CMK (cell line): ENCODE results near the gene DSCAM.

ENCODE experiments used
- DNase-seq: peaks from one replicate; pipeline ENCODE4 v3.0.0-alpha.2; 2010; ENCODE audit warnings: low read depth

DSCAM gene

GRCh38 chr21:40707656-40708244 lies 139.2 kb downstream of the DSCAM start:
- no peak for DNase-seq

- DNase-seq, result no peak
These were observed 139.9 kb downstream of the DSCAM start for GRCh38 chr21:40706806-40707655.

- no peak for DNase-seq
These were observed 140.8 kb downstream of the DSCAM start for GRCh38 chr21:40706176-40706575.

DNA sequence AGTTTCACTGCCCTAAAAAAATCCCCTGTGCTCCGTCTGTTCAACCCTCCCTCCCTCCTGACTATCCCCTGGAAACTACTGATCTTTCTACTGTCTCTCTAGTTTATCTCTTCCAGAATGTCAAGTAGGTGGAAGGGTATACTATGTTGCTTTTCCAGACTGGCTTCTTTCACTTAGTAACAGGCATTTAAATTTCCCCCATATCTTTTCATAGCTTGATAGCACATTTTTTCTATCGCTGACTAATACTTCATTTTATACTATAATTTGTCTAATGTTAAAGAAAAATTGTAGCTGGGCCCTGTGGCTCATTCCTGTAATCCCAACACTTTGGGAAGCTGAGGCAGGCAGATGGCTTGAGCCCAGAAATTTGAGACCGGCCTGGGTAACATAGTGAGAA lies 142.8 kb downstream of the DSCAM start:
- no peak for DNase-seq

DNA sequence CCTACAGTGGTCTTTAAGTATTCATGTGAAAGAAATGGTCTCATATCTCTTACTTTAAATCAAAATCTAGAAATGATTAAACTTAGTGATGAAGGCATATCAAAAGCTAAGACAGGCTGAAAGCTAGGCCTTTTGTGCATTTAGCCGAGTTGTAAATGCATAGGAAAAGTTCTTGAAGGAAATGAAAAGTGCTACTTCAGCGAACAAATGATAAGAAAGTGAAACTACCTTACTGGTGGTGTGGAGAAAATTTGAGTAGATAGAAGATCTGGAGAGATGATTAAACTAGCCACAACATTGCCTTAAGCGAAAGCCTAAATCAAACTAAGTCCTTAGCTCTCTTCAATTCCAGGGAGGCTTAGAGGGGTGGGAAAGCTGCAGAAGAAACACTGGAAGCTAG lies 147.6 kb downstream of the DSCAM start:
- no peak for DNase-seq

DNA sequence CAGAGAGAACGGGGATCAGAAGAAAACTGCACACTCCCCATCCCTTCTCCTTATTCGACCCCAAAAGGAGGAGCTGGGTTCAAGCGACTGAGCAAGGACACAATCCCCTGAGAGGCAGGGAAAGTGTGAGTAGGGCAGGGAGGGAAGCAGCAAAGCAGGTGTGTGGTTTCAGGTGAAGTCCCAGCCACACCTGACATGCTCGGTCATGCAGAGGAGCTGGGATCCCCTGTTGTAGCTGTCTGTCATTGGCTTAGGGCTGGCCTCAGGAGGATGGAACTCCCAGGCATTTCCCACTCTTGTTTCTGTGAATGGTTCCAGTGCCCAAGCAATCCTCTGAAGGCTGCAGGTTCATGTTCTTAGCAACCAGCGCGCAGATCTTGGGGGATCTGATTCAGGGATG lies 150.7 kb downstream of the DSCAM start:
- DNase-seq, result no peak

DNA sequence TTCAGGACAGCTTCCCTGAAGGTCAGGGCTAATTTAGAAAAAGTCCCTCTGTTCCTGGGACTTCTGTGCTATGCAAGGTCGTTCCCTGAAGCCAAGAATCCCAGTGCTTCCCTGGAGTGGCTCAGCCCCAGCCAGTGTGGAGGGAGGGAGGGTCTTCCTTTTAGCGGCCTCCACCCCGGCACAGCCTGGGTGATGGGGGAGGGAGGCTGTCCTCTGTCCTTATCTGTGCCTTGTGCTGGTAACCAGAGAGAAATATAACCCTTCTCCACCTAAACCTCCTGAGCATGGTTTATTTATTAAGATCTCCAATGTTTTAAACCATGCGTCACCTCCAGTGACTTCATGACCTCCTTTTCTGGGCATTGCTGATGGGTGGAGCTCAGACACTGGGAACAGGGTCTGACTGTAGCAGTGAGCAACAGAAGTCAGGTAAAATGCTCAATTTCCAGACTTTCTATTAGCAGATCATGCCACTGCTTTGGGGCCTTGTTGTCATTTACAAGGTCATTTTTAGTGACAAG lies 157.1 kb downstream of the DSCAM start:
- no peak for DNase-seq

- DNase-seq, result no peak
These were observed 157.7 kb downstream of the DSCAM start for GRCh38 chr21:40689217-40689616.

DNA sequence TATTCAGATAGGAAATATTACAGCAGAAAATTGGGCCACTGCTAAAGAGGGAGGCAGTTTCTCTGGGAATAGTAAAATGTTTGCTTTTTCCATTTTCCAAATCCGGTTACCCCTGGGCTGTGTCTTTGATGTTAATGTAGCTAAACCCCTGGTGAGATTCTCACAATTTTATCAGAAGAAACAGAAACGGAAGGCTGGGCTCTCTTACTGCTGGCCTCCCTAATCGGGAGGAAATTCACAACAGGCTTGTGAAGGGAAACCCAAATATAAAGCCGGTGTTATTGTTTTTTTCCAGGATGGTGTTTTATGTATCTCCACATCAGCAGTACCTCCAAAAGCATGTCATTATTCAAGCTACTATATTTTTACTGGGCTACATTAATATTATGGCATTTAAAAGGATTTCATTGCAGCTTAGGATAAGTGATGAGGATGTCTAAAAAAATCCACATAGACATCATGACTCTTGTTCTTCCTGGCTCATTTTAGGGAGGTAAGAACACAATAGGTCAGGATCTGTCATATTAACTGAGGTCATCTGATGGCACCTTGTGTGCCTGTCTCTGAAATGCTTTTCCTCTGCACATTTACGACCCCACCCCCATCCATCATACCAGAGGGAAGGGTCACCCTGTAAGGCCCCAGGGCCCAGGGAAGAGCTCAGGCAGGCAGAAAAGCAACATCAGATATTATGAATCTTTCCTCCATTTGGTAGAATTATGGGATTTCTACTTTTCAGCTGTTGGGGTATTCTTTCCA lies 158.7 kb downstream of the DSCAM start:
- DNase-seq, result no peak

- DNase-seq, result no peak
These were observed 159.3 kb downstream of the DSCAM start for GRCh38 chr21:40687625-40688024.

DNA sequence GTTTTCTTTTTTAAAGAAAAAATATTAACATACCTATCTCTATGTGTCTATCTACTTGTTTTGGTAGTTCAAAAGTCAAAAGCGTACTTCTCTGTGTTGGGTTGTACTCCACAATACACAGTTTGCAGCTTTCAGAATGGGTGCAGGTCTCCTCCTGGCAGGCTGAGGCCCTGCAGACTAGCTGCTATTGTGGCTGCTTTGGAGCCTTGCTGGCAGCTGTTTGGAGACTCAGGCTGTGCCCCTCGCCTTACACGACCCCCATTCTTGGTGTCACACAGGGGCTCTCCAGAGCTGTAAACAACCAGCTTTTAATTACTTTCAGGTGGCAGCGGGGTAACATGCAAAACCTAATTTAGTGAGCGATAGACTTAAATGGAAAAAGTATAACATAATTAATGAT lies 160.4 kb downstream of the DSCAM start:
- DNase-seq, result no peak

DNA sequence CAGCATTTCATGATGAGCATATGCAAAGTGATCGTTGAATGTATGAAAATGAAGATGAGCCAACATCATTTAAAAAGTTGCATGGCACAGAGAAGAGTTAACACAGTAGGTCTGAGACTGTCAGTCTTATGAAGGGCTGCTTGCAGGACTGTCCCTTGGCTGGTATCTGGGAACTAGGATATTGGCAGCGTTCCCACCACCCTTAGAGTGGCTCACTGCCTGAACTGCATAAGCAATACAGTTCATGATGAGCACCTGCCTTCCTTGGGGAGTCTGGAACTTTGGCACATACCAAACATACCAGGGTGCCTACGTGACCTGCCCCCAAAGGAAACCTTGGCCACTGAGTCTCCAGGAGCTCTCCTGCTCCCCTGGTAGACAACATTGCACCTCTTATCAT lies 161.8 kb downstream of the DSCAM start:
- no peak for DNase-seq

DNA sequence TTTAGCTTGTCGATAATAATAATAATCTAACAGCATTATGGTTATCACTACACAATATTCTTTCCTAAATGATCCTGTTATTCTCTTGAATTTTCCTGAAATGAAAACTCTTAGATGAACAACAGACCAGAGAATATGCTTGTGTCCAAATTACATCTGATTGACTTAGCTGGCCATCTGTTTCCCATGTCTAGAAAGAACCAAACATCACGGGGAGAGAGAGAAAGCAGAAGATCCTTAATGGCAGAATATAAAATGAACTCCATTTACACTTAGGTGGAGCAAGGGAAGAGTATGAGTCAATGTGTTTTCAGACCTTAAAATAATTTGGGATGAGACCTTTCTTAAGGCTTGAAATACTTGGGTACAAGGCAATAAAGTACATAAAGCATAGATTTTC lies 162.2 kb downstream of the DSCAM start:
- DNase-seq, result no peak

DNA sequence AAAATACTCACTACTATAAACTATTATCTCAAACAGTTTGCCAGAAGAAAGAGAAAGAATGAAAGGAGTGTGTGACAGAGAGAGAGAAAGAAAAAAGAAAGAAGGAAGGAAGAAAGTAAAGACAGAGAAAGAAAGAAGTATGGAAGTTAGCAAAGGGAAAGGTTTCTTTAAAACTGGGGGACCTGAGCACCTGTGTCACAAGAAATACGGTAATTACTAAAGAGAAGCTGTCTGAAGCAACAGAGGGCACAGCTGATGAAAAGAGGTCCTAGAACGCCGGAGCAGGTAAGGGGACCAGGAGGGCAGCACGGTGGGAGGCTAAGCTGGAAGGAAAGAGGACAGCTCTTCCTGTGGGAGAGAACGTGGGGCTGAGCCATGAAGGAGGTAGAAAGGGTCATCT lies 163.6 kb downstream of the DSCAM start:
- no peak for DNase-seq

DNA sequence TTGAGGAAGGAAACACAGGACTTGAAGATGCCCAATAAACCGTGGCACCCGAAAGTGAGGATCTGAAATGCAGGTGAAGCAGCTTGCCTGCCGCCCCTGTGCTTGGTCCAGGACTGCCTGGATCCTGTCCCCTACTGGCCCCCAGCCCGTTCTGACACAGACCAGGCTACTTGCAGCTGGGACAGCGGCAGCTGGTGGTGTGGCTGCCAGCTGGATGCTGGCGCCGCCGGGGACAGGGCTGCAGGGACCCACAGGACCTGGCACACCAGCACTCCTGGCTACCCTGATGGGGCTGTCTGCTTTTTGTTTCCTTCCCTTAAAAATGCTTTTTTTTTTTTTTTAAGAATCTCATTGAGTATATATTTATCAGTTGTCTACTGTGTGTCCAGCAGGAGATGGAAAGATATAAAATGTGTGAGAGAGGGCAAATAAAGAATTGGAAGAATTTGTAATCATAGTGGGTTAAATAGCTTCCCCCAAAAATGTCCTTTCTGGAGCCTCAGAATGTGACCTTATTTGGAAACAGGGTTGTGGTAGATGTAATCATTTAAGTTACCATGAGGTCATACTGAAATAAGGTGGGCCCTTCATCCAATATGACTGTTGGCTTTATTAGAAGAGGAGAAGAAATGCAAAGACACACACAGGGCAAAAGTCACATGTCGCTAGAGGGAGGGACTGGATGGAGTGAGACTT lies 165.6 kb downstream of the DSCAM start:
- no peak for DNase-seq

DNA sequence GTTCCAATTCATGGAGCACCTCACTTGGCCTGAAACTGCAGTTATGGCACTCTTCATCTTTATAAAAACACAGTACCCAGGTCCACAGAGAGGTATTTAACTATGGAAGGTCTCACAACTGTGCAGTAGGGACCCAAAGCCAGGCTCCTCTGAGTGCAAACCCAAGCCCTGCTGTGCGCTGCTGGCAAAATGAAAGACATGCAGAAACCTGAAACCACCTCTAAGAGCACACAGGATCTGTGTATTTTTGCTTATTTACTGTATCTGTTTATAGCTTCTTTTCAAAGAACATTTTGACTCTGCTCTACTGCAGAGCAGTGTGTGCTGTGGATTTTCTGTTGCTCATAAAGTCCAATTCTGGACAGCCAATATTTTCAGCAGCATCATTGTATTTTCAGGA lies 166.6 kb downstream of the DSCAM start:
- no peak for DNase-seq

GRCh38 chr21:40678681-40679284 lies 168.2 kb downstream of the DSCAM start:
- no peak for DNase-seq

DNA sequence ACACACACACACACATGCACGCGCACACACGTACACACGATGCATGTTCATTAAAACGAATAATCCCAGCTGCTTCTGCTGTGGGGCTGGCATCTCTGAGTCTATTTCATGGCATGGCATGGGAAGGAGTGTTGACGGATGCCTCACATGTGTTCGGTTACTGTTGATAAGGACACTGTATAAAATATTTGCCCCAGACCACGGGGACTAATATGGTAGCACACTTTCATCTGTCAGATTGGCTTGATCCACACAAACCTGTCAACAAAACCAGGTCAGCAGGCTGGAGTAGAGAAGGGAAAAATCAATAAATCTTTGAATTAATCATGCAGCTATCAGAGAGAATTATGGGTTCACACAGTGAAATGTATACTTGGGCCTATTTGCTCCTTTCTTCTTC lies 171.9 kb downstream of the DSCAM start:
- DNase-seq, result no peak

DNA sequence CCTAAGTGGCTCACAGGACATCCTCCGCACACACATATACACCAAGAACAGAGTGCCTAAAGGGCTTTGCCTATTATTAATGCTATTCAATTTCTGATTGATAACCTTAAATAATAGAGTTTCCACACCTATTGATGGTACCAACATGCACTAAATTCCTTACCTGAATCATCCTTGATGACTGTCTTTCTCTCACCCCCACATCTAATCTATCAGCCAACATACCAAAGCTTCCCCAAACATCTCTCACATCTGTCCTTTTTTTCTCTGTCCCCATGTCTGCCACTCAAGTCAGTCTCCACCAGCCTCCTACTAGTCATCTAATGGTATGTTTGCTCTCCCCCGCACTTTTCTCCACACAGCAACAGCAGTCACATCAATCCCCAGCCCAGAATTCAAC lies 174.4 kb downstream of the DSCAM start:
- no peak for DNase-seq

DNA sequence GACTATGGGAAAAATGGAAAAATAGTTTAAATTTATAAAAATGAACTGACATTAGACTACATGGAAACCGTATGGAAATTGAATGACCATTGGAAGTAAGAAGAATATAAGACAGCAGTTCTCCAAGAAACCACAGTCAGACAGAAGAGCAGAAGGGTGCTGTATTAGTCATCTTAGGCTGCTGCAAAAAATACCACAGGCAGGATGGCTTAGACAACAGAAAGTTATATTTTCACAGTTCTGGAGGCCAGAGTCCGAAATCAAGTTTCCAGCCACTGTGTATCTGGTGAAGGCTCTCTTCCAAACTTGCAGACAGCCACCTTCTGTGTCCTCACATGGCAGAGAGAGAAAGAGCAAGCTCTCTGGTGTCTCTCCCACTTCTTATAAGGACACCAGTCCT lies 175.2 kb downstream of the DSCAM start:
- DNase-seq, result no peak

DNA sequence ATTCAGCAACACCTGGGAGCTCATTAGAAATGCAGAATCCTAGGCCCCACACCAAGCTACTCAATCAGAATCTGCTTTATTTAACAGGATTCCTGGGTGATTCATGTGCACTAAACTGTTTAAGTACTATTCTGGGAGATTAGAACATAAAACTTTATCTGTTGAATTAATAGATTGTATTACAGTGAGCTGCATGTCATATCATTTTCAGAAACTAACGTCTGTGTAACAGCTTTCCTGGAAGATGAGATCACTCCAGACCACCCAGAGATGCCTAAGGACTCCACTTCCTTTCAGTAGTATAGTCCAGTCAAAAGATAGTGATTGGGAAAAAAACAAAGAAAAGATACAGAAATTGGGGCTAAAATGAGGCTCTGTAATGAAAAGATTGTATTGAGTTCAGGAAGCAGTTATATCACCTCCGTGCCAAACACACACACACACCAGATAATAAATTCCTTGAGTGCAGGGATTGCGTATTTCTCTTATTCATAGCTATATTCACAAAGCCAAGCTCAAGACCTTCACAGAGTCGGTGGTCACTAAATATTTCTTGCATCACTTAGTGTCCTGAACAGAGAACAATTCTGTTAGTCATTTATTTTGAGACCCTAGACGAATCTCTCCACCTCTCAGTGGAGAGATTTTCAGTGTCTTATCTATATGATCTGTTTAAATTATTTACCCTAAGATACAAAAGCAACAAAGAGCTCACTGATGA lies 178.2 kb downstream of the DSCAM start:
- DNase-seq, result no peak
